ENCODE data around the gene SPATA13. TPM values are rescaled to one million over a fixed set of nuclear protein-coding genes. Genes with fewer than 3 reads are reported as not detected.

Gene SPATA13
- total RNA-seq, 1 experiment from 2014 or later = 14.1 TPM

- H3K14ac ChIP-seq (ENCODE audit: insufficient read depth, low read length) = no peak overlapping the region
- H2BK20ac ChIP-seq (ENCODE audit: low read depth, low read length, poor library complexity, severe bottlenecking) = no peak overlapping the region
- H3K56ac ChIP-seq (ENCODE audit: insufficient read length, low read depth, low read length) = no peak overlapping the region
- H3K79me2 ChIP-seq (ENCODE audit: insufficient read depth, low read length) = no peaks in the 10 kb centered on the region
- H3K27ac ChIP-seq (ENCODE audit: insufficient read length, low read depth, low read length) = no peak overlapping the region
- no peaks in the 10 kb centered on the region for H3K9me3 ChIP-seq (ENCODE audit: control insufficient read depth, low read depth, low read length)
- H3K9ac ChIP-seq (ENCODE audit: extremely low read depth, insufficient read length, low read length) = no peak overlapping the region
- H3K79me1 ChIP-seq (ENCODE audit: insufficient read depth, low read depth, low read length, poor library complexity, severe bottlenecking) = no peaks in the 10 kb centered on the region
- H3K23me2 ChIP-seq (ENCODE audit: insufficient read length, low read depth, low read length, poor library complexity, severe bottlenecking) = no peaks in the 10 kb centered on the region
- H3K27me3 ChIP-seq (ENCODE audit: insufficient read depth, low read length) = no peaks in the 10 kb centered on the region
- H4K20me1 ChIP-seq (ENCODE audit: control insufficient read depth, insufficient read depth, insufficient read length) = no peaks in the 10 kb centered on the region
- H3K4me1 ChIP-seq (ENCODE audit: insufficient read depth, low read length) = no peaks in the 10 kb centered on the region
- H2BK12ac ChIP-seq (ENCODE audit: insufficient read length, low read depth, low read length) = no peak overlapping the region
- no peak overlapping the region for H3K23ac ChIP-seq (ENCODE audit: insufficient read length, low read depth, low read length)
- H3T11ph ChIP-seq (ENCODE audit: low read length) = no peak overlapping the region
- H3K27me3 Mint-ChIP-seq (ENCODE audit: low read depth) = no peaks in the 10 kb centered on the region; the same call in 1 of the 2 replicates
- H2BK120ac ChIP-seq (ENCODE audit: low read depth, low read length, poor library complexity, severe bottlenecking) = no peak overlapping the region
- H4K5ac ChIP-seq (ENCODE audit: insufficient read length, low read depth, low read length) = no peak overlapping the region
- H4K8ac ChIP-seq (replicated peaks; ENCODE audit: insufficient read length, low read depth, low read length) = no peak overlapping the region
- no peak for DNase-seq
- no peak for TF ChIP-seq CTCF (conservative IDR thresholded peaks at IDR 0.05)
- peaks cover 6 to 19% of the 10 kb centered on the region in 2 experiments for H3K4me1 Mint-ChIP-seq
- no peak overlapping the region for H2BK15ac ChIP-seq (ENCODE audit: low read depth, low read length)
- no peak overlapping the region for H3K4ac ChIP-seq (ENCODE audit: low read depth, low read length)
- H3K4me2 ChIP-seq (ENCODE audit: insufficient read depth, insufficient read length, low read length) = no peak overlapping the region
- no peak overlapping the region for H4K91ac ChIP-seq (ENCODE audit: insufficient read length, low read depth, low read length)
- no CpG with 5 or more reads among the region's 7 CpGs for WGBS (ENCODE audit: extremely low coverage, insufficient read length, low lambda C conversion rate)
- no peak overlapping the region for H2AFZ ChIP-seq (ENCODE audit: low read length)
- no peak overlapping the region for H3K4me3 Mint-ChIP-seq
- H2BK5ac ChIP-seq (ENCODE audit: insufficient read length, low read length) = no peak overlapping the region
- H2AK5ac ChIP-seq (ENCODE audit: insufficient read length, low read length) = no peak overlapping the region
- H3K9me3 Mint-ChIP-seq = no peaks in the 10 kb centered on the region
- H3K36me3 Mint-ChIP-seq (ENCODE audit: insufficient read depth in 1 of 3, low read depth in 3 of 3) = no peaks in the 10 kb centered on the region; a peak in 2 of 7 replicates
- H3K27ac Mint-ChIP-seq = no peak overlapping the region
- no peak overlapping the region for H3K18ac ChIP-seq (ENCODE audit: insufficient read length, low read depth, low read length)
These were observed 113.4 kb downstream of the SPATA13 start for GRCh38 chr13:24273926-24274325.

Measured in H9 (cell line).